ENCODE data around the gene CALHM2. TPM values are rescaled to one million over a fixed set of nuclear protein-coding genes. Genes with fewer than 3 reads are reported as not detected.

Gene CALHM2
- total and polyA plus RNA-seq, 2 of the 4 experiments (the other 2 are of a cell fraction) = 2.5 to 7.9 TPM

DNA sequence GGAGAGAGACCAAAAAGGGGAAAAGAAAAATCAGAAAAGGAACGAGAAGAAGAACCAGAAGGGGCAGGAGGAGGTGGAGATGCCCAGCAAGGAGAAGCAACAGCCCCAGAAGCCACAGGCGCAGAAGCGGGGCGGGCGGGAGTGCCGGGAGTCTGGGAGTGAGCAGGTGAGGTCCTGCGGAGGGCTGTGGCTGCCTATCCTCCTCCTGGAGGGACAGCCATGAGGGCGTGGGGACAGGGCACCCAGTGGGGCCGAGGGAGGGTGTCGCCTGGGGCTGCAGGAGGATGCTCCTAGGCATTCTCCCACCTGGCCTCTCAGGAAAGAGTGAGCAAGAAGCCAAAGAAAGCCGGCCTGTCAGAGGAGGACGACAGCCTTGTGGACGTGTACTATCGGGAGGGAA lies 11.8 kb downstream of the CALHM2 start:
- no peaks in the 10 kb centered on the region; a peak in 1 of 4 replicates for H3K79me1 ChIP-seq (ENCODE audit: low read depth in 1 of 2, low read length in 2 of 2)
- no peak overlapping the region for H3K18ac ChIP-seq (ENCODE audit: low read depth, low read length)
- H2BK15ac ChIP-seq (ENCODE audit: low read depth, low read length) = no peak overlapping the region
- no peaks in the 10 kb centered on the region; the same call in 1 of the 2 replicates for H3K9me1 ChIP-seq (ENCODE audit: insufficient read depth, low read length)
- no peak overlapping the region for H3K4me3 ChIP-seq (ENCODE audit: insufficient read depth, low read depth, low read length)
- H2BK120ac ChIP-seq (ENCODE audit: low read depth, low read length) = no peak overlapping the region
- peaks cover 74% of the 10 kb centered on the region for H3K36me3 ChIP-seq (ENCODE audit: control insufficient read depth, insufficient read depth, low read length)
- H4K91ac ChIP-seq (ENCODE audit: insufficient read depth, low read depth, low read length) = no peak overlapping the region
- no peak overlapping the region for H2AK5ac ChIP-seq (ENCODE audit: low read depth, low read length)
- no peak overlapping the region for H2BK20ac ChIP-seq (ENCODE audit: low read depth, low read length)
- intact Hi-C loops (cut with micrococcal nuclease) (no loop called here), in situ Hi-C loops (cut with MboI; ENCODE audit: low sequenced_read_pairs) (no loop called here), dilution Hi-C loops (cut with HindIII; ENCODE audit: low sequenced_read_pairs, unreplicated experiment) (no loop called here)
- no peak overlapping the region for H3K23ac ChIP-seq (ENCODE audit: low read depth, low read length)
- no peak for DNase-seq
- H4K5ac ChIP-seq (ENCODE audit: low read depth, low read length) = no peak overlapping the region
- WGBS, 2 experiments (ENCODE audit: extremely low coverage in 2 of 2, insufficient read length in 1 of 2) = 89% methylated on average over 5 of the region's 14 CpGs; no CpG with 5 or more reads in 1 of the 2 experiments
- no peak overlapping the region for H3K14ac ChIP-seq (replicated peaks; ENCODE audit: low read depth, low read length)
- no peak overlapping the region for H4K8ac ChIP-seq (ENCODE audit: low read depth in 2 of 2, low read length in 2 of 2)
- H2BK5ac ChIP-seq (ENCODE audit: low read depth, low read length, poor library complexity, severe bottlenecking) = no peak overlapping the region
- no peak overlapping the region for H2AFZ ChIP-seq (replicated peaks; ENCODE audit: low read length, poor library complexity)
- POLR2A ChIA-PET (ENCODE audit: unreplicated experiment) = no interaction called here
- H3K56ac ChIP-seq (ENCODE audit: extremely low read depth, insufficient read depth, low read length) = no peak overlapping the region
- H3K4ac ChIP-seq (ENCODE audit: low read depth, low read length) = no peak overlapping the region
- no peak for ATAC-seq (ENCODE audit: low read depth)
- no peak overlapping the region for H2AK9ac ChIP-seq (replicated peaks; ENCODE audit: low read depth, low read length, poor library complexity)
- H3K4me1 ChIP-seq (ENCODE audit: control insufficient read depth, insufficient read depth, low read length) = no peaks in the 10 kb centered on the region; the same call in 1 of the 2 replicates
- H3K4me2 ChIP-seq (ENCODE audit: low read depth, low read length) = no peak overlapping the region
- no TSS peak for BruUV-seq (replicated peaks)
- 0 out of 2 replicates have a peak, but pooled peaks cover 4% of the 10 kb centered on the region for H4K20me1 ChIP-seq (ENCODE audit: insufficient read depth, low read length)
- H3K9ac ChIP-seq (ENCODE audit: low read depth, low read length) = no peak overlapping the region
- TF ChIP-seq BHLHE40 (IDR thresholded peaks at IDR 0.05; ENCODE audit: low read depth, low read length) (no peak), NFE2L2 (IDR thresholded peaks at IDR 0.05; ENCODE audit: low read depth, low read length) (no peak), RCOR1 (IDR thresholded peaks at IDR 0.05; ENCODE audit: insufficient replicate concordance, low read length) (no peak), ELK1 (IDR thresholded peaks at IDR 0.05; ENCODE audit: borderline replicate concordance, low read depth, low read length) (no peak), RAD21 (IDR thresholded peaks at IDR 0.05; ENCODE audit: low read length) (no peak), USF2 (IDR thresholded peaks at IDR 0.05; ENCODE audit: low read depth, low read length) (no peak), CHD1 (IDR thresholded peaks at IDR 0.05; ENCODE audit: low read depth, low read length) (no peak), POLR2A (IDR thresholded peaks at IDR 0.05; ENCODE audit: low read depth, low read length) (no peak), CEBPB (IDR thresholded peaks at IDR 0.05; ENCODE audit: low read depth, low read length) (no peak), SMC3 (IDR thresholded peaks at IDR 0.05; ENCODE audit: low read depth, low read length) (no peak), MXI1 (IDR thresholded peaks at IDR 0.05; ENCODE audit: borderline replicate concordance, low read depth, low read length) (no peak), FOS (IDR thresholded peaks at IDR 0.05; ENCODE audit: low read depth, low read length) (no peak), MAZ (IDR thresholded peaks at IDR 0.05; ENCODE audit: borderline replicate concordance, low read depth, low read length) (no peak), RFX5 (IDR thresholded peaks at IDR 0.05; ENCODE audit: low read depth, low read length) (no peak), MAFK (IDR thresholded peaks at IDR 0.05; ENCODE audit: low read depth, low read length) (no peak)
- TF ChIP-seq, protein P1, sequence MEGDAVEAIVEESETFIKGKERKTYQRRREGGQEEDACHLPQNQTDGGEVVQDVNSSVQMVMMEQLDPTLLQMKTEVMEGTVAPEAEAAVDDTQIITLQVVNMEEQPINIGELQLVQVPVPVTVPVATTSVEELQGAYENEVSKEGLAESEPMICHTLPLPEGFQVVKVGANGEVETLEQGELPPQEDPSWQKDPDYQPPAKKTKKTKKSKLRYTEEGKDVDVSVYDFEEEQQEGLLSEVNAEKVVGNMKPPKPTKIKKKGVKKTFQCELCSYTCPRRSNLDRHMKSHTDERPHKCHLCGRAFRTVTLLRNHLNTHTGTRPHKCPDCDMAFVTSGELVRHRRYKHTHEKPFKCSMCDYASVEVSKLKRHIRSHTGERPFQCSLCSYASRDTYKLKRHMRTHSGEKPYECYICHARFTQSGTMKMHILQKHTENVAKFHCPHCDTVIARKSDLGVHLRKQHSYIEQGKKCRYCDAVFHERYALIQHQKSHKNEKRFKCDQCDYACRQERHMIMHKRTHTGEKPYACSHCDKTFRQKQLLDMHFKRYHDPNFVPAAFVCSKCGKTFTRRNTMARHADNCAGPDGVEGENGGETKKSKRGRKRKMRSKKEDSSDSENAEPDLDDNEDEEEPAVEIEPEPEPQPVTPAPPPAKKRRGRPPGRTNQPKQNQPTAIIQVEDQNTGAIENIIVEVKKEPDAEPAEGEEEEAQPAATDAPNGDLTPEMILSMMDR (conservative IDR thresholded peaks at IDR 0.05; ENCODE audit: low read depth, low read length) = no peak
- CTCF ChIA-PET = interaction anchor here (0.5 kb wide), 1 partner anchor 92 kb away, joined by 8 read pairs; no protein-coding TSS in a partner anchor
- H3K9me3 ChIP-seq (ENCODE audit: control insufficient read depth, insufficient read depth, low read length) = no peaks in the 10 kb centered on the region
- H3K27me3 ChIP-seq (ENCODE audit: control insufficient read depth, insufficient read depth, low read length) = no peaks in the 10 kb centered on the region
- H3K27ac ChIP-seq (ENCODE audit: insufficient read depth, low read length) = no peak overlapping the region
